ENCODE data around the gene MAP4K5. TPM values are rescaled to one million over a fixed set of nuclear protein-coding genes. Genes with fewer than 3 reads are reported as not detected.
"Not testable (repeated sequence)": the region's sequence is repeated elsewhere in the genome, so short reads cannot be mapped to it uniquely, and the experiment has no call there.

The MAP4K5 gene
- total and polyA plus RNA-seq, 8 donors, result 46.4 to 71.8 (median 62.6) TPM

DNA sequence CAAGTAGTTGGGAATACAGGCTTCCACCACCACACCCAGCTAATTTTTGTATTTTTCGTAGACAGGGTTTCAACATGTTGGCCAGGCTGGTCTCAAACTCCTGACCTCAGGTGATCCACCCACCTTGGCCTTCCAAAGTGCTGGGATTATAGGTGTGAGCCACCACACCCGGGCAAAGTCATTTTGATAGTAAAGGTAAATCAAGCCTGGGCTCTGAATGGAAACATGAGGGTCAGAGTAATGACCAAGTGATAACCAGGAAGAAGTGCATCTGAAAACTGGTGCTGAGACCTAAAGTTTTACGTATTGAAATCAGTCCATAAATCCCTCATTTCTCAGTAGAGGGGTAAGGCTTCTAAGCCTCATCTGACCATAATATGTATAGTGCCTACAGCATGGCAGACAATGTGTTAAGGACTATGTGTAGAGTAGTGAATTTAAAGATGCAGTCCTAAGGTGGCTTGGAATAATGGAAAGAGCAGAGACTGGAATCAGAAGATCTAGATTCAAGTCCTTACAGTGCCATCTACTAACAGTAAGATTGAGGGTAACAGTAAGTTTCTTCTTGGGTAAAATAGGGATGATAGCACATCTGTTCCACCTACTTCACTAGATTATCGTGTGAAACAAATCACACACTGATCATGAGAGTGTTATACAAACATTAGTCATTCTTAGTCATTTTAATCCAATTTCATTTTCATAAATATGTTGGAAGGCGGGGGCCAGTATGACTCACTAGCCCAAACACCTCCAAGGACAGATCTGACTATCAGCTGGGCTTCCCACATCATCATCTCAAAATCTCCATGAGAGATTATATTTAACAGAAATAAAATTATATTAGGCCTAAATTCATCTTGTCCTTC, 11.2 kb downstream of the MAP4K5 start:
- DNase-seq, result no peak
- TF ChIP-seq, protein P1, sequence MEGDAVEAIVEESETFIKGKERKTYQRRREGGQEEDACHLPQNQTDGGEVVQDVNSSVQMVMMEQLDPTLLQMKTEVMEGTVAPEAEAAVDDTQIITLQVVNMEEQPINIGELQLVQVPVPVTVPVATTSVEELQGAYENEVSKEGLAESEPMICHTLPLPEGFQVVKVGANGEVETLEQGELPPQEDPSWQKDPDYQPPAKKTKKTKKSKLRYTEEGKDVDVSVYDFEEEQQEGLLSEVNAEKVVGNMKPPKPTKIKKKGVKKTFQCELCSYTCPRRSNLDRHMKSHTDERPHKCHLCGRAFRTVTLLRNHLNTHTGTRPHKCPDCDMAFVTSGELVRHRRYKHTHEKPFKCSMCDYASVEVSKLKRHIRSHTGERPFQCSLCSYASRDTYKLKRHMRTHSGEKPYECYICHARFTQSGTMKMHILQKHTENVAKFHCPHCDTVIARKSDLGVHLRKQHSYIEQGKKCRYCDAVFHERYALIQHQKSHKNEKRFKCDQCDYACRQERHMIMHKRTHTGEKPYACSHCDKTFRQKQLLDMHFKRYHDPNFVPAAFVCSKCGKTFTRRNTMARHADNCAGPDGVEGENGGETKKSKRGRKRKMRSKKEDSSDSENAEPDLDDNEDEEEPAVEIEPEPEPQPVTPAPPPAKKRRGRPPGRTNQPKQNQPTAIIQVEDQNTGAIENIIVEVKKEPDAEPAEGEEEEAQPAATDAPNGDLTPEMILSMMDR (IDR thresholded peaks at IDR 0.05), result no peak
- Histone ChIP-seq H3K27ac (peak overlapping the region; percentile 10 to 30), H3K4me3 (no peak overlapping the region), H3K36me3 (no peaks in the 10 kb centered on the region), H3K27me3 (no peaks in the 10 kb centered on the region), H3K9me3 (no peaks in the 10 kb centered on the region), H3K4me1 (peaks cover 3 to 41% of the 10 kb centered on the region in 2 donors)
- ATAC-seq, result peak; percentile 78
- intact Hi-C loops (cut with DNase I), result no loop called here

DNA sequence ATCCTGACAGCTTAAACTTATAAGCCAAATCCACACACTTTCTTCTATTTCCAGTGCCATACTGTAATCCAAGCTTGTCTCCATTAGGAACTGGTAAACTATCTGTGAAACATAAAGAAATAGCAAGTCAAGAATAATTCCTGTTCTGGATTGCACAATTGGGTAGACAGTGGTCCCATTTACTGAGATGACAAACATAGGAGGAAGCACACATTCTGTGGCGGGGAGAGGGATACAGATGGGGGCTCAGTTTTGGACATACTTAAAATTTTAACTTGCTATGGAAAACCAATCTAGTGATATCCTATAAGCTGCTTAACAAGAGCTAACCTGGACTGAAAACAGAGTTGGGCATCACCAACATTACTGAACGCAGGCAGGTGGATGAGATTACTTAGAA, 16.3 kb downstream of the MAP4K5 start:
- Histone ChIP-seq H3K4me3 (no peak overlapping the region), H3K36me3 (no peaks in the 10 kb centered on the region), H3K9me3 (no peaks in the 10 kb centered on the region), H3K27me3 (no peaks in the 10 kb centered on the region), H3K27ac (no peak overlapping the region), H3K4me1 (no peaks in the 10 kb centered on the region)
- DNase-seq (no peak), ATAC-seq (no peak)
- TF ChIP-seq, protein P1 (IDR thresholded peaks at IDR 0.05), result no peak
- intact Hi-C loops (cut with DNase I), result no loop called here

- Histone ChIP-seq H3K4me1 (no peaks in the 10 kb centered on the region), H3K27ac (no peak overlapping the region), H3K4me3 (no peak overlapping the region), H3K36me3 (no peaks in the 10 kb centered on the region), H3K9me3 (no peaks in the 10 kb centered on the region), H3K27me3 (no peaks in the 10 kb centered on the region)
- no peak for DNase-seq
- no peak for ATAC-seq
- intact Hi-C loops (cut with DNase I), result no loop called here
- TF ChIP-seq, protein P1 (IDR thresholded peaks at IDR 0.05), result no peak
Observed at GRCh38 chr14:50512463-50512862, 19.9 kb downstream of the MAP4K5 start.

- no peak for ATAC-seq
- no peak for DNase-seq
- intact Hi-C loops (cut with DNase I), result no loop called here
- no peaks in the 10 kb centered on the region for H3K4me1 ChIP-seq
- H3K27ac ChIP-seq, result no peak overlapping the region
- H3K9me3 ChIP-seq, result no peaks in the 10 kb centered on the region
- H3K4me3 ChIP-seq, result no peak overlapping the region
- TF ChIP-seq, protein P1 (IDR thresholded peaks at IDR 0.05), result no peak
- H3K36me3 ChIP-seq, result no peaks in the 10 kb centered on the region
- no peaks in the 10 kb centered on the region for H3K27me3 ChIP-seq
Observed at GRCh38 chr14:50510157-50510556, 22.2 kb downstream of the MAP4K5 start.

DNA sequence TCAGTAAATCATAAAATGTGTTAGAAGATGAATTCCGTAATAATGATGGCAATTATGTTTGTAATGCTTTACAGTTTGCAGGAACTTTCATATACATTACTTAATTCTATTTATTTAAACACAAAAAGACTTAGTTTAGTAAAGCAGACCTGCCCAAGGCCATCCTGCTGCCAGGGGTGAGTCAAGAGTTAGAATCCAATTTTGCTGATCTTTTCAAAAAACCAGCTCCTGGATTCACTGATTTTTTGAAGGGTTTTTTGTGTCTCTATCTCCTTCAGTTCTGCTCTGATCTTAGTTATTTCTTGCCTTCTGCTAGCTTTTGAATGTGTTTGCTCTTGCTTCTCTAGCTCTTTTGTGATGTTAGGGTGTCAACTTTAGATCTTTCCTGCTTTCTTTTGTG, 25.3 kb downstream of the MAP4K5 start:
- H3K27me3 ChIP-seq, ATAC-seq: not testable (repeated sequence)

More for the DNA sequence above, 25.3 kb downstream of the MAP4K5 start:
- intact Hi-C loops (cut with DNase I); H3K4me3 ChIP-seq; H3K27ac ChIP-seq; H3K9me3 ChIP-seq; DNase-seq; H3K36me3 ChIP-seq; H3K4me1 ChIP-seq: not testable (repeated sequence)

Measured in left lung (tissue), 10 donors.